NCI-H1048 (cell line): ENCODE results near the gene THUMPD3.

Source experiments
- DNase-seq: peaks from one replicate; lab custom pipeline; 2025; lab: John Stamatoyannopoulos, UW

Gene THUMPD3

GRCh38 chr3:9361691-9362388, 1.0 kb upstream of the THUMPD3 start:
- DNase-seq, result no peak

GRCh38 chr3:9369508-9369907, 6.7 kb downstream of the THUMPD3 start:
- no peak for DNase-seq

GRCh38 chr3:9373465-9373864, 10.6 kb downstream of the THUMPD3 start:
- DNase-seq, result no peak

DNA sequence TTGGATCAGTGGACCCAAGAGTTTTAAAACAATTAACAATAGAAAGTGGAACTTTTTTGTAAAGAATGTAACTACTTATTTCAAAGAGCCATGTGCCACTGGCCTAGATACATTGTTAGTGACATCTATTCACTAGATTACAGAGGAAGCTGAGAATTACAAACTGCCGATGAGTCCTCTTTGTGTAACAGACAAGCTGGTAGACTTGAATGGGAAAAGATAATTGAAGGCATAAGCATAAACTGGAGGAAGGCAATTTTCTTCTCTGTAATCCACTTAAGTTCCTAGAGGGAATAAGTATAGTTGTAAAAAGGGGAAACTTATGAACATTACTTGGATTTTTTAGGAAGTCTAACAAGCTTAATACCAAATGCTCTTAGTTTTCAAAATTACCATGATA, 15.1 kb downstream of the THUMPD3 start:
- no peak for DNase-seq

- no peak for DNase-seq
These were observed 16.5 kb downstream of the THUMPD3 start for GRCh38 chr3:9379327-9379726.

DNA sequence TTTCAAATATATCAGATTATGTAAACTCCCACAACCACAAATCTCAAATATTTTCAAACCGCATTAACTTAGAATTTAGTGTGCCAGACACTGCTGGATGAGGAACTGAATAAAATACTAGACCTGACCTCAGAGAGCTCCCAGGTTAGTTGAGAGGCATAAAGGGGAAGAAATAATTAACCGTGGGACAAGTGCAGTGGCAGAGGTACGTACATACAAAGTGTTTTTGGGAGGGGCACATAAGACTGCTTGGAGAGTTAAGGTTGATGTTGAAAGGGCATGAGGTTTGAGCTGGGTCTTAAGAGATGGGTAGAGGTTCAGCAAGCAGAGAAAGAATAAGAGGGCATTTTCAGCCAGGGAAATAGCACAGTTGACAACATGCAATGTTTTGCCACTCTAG, 17.2 kb downstream of the THUMPD3 start:
- DNase-seq, result no peak

GRCh38 chr3:9384141-9384828, 21.4 kb downstream of the THUMPD3 start:
- no peak for DNase-seq

DNA sequence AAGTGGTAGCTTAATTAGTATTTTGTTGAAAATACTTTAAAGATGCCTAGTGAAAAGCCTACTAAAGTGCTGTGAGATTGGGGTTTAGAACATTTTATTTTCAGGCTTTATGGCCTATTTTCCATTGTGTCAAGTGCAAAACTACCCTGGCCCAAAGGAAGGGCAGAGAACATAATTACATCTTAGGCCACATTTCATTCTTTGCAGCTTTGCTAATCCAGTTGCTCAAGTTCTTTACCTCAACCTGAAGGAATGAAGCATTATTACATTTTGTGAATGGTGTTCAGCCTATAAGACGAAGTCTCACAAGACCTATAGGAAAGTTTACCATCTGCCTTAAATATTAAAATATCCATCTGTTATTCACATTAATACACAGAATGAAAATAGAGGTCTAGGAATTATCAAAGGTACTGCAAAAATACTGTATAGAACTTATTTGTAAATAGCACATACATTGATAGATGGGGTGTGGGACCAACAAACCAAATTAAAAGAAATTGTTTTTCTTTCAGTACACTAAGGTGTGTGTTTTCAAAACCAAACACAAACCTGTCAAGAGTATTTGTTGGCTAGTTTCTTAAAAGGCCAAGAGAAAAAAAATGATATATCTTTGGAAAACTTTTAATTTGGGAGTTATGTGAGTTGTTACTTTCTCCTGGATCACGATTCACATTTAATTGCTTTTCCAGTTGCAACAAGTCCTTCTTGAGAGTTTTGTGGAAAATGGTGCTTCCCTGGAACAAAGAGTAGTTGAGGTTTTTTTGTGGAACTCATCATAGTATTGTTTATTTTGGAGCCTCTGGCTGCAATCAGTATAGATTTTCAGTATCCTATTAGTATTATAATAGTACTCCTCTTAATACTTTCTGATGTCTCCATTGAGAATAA, 22.6 kb downstream of the THUMPD3 start:
- no peak for DNase-seq

DNA sequence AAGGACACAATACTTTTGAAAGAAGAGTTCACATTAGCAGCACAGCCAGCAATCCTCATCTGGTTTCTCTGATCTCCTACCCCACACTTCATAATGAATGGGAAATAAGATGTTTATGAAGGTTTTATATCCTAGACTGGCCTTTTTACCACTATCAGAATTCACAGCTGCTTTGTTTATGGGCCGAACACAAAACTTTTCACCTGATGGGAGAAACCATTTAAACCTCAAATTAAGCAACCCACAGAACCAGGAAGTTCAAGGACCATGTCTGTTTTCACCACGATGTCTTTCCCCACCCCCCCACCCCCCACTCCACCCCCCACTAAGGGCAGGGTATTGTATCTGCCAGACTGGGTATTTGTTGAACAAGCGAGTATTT, 23.2 kb downstream of the THUMPD3 start:
- no peak for DNase-seq

DNA sequence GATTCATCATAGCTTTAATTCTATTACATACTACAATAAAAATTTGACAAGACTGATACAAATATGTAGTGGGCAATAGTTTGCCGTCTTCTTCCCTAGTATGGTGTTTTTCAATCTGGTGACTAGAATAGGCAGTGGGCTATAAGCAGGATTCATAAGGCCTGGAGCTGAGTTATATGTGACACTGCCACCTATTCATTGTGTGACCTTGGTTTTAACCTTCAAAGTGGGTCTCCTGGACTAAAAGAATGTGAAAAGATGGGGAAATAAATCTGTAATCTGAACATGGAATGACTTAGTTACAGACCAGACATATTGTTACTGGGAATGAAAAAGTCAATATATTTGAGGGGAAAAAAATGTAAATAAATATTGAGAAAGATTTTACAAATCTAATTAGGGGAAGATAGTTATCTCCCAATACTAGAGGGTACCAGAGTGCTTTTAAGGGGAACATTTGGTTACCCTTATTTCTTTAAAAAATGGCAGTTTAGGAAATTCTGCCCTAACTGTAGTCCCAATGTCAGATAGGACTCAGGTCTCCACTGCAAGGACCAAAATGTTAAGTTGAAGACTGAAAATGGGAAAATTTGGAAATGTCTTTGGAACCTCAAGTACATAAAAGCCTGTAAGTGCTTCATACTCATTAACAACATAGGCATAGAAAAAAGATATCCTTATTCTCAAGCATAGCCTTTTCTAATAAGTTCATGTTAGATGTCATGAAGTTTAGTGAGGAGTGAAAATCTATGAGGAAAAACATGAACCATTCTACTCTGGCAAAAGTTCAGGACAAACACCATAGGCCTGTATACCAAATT, 23.9 kb downstream of the THUMPD3 start:
- DNase-seq, result no peak

GRCh38 chr3:9387322-9387655, 24.4 kb downstream of the THUMPD3 start:
- no peak for DNase-seq

DNA sequence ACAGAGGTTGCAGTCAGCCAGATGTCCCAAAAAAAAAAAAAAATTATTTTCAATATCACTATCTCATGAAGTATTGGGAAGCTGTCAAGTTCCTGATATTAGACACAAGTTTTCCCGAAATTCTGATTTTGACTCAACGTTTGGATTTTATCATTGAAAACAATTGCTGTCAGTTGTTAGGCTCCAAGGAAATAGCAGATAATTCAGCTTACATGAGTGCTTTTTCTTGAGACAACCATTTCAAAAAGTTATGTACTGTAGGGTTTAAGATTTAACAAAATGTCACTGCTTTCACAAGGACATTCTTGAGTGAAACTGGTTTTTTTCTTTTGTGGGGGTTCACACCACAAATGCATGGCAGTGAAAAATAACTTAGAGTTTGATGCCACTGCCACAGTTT, 25.3 kb downstream of the THUMPD3 start:
- DNase-seq, result no peak

DNA sequence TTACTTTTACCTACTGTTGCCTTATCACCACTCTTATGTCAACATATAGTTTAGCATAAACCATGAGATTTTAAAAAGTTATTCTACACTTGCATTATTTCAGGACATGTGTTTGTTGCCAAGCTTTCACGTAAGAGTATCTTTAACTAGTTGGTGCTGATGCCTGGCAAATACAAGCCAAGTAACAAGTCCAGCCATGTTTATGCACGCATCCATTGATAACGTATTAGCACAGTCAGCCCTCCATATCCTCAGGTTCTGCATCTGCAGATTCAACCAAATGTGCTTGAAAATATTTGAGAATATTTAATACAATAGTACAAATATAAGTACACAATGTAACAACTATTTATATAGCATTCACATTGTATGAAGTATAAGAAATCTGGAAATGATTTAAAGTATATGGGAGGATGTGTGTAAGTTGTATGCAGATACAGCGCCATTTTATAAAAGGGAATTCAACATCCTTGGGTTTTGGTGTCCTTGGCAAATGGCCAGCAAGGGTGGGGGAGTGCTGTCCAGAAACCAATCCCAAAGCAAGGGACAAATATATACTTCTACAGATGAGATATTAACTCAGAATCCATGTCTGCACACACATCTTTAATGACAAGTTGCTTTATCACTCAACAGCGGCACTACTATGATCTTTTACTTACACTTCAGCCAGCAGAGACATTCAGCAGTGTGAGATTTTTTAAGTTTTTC, 25.9 kb downstream of the THUMPD3 start:
- DNase-seq, result no peak

GRCh38 chr3:9390265-9390888, 27.5 kb downstream of the THUMPD3 start:
- DNase-seq, result no peak

DNA sequence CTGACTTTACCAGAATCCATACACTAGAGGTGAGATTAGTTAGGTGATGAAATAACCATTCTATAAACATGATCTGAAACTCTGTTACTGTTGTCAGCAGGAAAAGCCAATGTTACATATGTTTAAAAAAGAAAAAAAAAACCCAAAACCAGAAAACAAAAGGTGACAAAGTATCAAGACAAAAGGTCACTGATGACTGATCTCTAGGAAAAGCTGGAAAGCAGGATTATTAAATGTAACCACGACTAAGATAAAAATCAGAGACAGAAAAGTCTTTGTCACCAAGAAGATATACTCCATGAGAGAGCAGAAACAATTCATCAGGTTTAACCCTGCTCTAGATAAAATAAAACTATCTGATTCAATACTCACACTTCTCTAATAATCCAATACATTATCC, 29.2 kb downstream of the THUMPD3 start:
- DNase-seq, result no peak

- DNase-seq, result no peak
These were observed 32.9 kb downstream of the THUMPD3 start for GRCh38 chr3:9395570-9396300.

- DNase-seq, result peak; percentile 89
These were observed 33.4 kb downstream of the THUMPD3 start for GRCh38 chr3:9396301-9396631.

GRCh38 chr3:9396632-9397331, 33.9 kb downstream of the THUMPD3 start:
- DNase-seq, result peak; percentile 93

GRCh38 chr3:9397332-9397905, 34.6 kb downstream of the THUMPD3 start, which contains the start of gene SETD5:
TSS of gene SETD5 (plus strand) at chr3:9397615. CDS start at chr3:9428939, 31,324 bp downstream.
- DNase-seq, result peak; percentile 87
